ENCODE data around the gene MCF2L. TPM values are rescaled to one million over a fixed set of nuclear protein-coding genes. Genes with fewer than 3 reads are reported as not detected.

MCF2L gene
- total and polyA plus RNA-seq, 5 donors = 18.0 to 47.5 (median 33.2) TPM

DNA sequence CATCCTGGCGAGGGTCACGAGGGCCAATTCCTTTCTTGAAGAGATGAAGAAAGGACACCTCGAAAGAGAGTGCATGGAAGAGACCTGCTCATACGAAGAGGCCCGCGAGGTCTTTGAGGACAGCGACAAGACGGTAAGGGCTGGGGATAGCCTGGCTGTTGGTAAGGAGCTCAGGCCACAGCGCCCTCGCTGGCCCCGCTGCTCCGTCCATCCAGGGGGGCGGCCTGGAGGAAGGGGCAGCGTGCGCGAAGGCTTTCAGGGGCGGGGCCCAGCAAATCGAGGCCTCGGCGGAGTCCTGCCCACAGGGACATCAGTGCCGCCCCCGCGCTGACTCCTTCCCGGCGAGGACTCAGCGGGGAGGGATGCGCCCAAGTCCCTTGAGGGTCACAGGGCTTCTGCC lies 160.5 kb downstream of the MCF2L start:
- no peaks in the 10 kb centered on the region for H3K27me3 ChIP-seq (ENCODE audit: control insufficient read depth, insufficient read depth)
- H3K4me1 ChIP-seq (ENCODE audit: control insufficient read depth, insufficient read depth, low read length) = no peaks in the 10 kb centered on the region
- H3K27ac ChIP-seq (ENCODE audit: low read length) = no peak overlapping the region
- peak; percentile 9 to 55 for ATAC-seq
- peak in 1 of 3 donors; percentile 50 for DNase-seq
- intact Hi-C loops (cut with DNase I) = no loop called here
- no peaks in the 10 kb centered on the region for H3K9me3 ChIP-seq (ENCODE audit: control insufficient read depth, low read length)
- 68% methylated on average over 27 of the region's 27 CpGs for WGBS
- H3K4me3 ChIP-seq (ENCODE audit: low read length) = peak overlapping the region; percentile 11

DNA sequence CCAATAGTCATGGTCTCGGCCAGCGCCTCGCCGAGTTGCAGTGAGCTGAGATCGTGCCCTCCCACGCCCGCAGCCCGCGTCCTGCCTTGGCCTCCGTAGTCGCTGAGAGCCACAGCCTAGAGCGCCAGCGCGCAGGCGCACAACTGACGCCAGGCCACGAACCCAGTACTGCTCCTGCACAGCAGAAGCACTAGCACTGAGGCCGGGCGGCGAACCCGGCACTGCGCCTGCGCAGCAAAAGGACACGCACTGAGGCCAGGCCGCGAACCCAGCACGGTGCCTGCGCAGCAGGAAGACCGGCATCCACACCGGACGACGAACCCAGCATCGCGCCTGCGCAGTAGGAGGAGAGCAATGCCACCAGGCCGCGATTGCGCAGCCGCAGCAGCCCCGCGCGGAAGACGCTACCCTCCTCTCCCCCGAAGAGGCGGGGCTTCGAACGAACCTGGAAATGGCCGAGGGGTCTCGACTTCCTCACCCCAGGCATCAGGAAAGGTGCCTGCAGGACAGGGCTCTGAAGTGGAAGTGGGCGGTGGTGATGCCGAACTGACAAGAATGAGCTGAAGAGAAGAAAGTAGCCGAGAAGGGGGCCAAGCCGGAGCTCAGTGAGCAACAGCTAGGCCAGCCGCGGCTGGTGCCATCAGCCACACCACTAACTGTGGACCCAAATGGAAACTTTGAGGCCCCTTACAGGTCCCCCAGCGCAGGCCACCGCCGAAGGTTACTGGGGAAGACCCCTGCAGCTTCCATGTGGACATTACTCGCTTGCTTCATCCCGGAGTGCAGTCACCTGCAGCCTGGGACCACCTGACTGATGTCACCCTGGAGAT lies 161.1 kb downstream of the MCF2L start:
- intact Hi-C loops (cut with DNase I) = no loop called here
- ATAC-seq = peak; percentile 81 to 87
- peak overlapping the region; percentile 11 for H3K4me3 ChIP-seq (ENCODE audit: low read length)

DNA sequence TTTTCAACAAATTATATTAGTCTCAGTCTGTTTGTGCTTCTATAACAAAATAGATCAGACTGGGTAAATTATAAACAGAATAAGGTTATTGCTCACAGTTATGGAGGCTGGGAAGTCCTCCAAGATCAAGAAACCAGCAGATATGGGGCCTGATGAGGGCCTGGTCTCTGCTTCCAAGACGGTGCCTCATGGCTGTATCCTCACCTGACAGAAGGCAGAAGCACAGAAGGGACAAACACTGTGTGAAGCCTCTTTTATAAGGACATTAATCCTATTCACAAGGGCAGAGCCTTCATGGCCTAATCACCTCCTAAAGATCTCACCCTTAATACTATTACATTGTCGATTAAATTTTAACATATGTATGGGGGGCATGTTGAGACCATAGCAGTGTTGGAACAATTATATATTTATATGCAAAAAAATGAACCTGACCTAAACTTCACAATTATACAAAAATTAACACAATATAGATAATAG lies 166.3 kb downstream of the MCF2L start:
- intact Hi-C loops (cut with DNase I) = no loop called here
- no peak for ATAC-seq
- WGBS = 88% methylated on average over 2 of the region's 2 CpGs

More for the DNA sequence above, 161.1 kb downstream of the MCF2L start:
- H3K4me1 ChIP-seq (ENCODE audit: control insufficient read depth, insufficient read depth, low read length) = no peaks in the 10 kb centered on the region
- 37% methylated on average over 60 of the region's 60 CpGs for WGBS
- no peaks in the 10 kb centered on the region for H3K9me3 ChIP-seq (ENCODE audit: control insufficient read depth, low read length)
- no peaks in the 10 kb centered on the region for H3K27me3 ChIP-seq (ENCODE audit: control insufficient read depth, insufficient read depth)
- peak; percentile 73 to 86 (median 81) for DNase-seq
- H3K27ac ChIP-seq (ENCODE audit: low read length) = no peak overlapping the region

DNA sequence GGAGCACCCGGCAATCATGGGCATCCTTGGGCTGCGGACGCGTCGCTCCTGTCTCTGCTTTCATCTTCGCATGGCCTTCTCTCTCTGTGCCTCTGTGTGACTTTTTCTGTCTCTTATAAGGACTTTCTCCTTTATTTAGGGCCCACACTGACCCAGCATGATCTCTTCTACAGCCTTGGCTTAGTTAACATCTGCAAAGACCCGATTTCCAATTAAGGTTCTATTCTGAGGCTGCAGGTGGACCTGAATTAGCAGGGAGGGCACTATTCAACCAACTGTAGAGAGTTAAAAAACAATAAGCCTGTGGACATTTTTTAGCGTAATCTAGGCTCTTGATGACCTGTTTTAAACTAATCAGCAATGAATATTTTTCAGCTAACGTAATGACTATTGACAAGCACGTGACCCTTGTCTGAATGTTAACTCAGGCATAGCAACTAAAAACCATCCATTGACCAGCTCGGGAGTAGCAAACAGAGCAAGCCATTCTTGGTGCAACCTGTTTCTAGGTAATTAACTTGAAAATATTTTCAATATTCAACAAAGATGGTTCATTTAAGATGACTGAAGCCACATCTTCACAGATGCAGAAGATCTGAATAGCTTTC lies 168.8 kb downstream of the MCF2L start:
- intact Hi-C loops (cut with DNase I) = no loop called here
- WGBS = 84% methylated on average over 11 of the region's 11 CpGs
- Histone ChIP-seq H3K4me3 (ENCODE audit: low read length) (no peak overlapping the region), H3K27ac (ENCODE audit: low read length) (no peak overlapping the region), H3K4me1 (ENCODE audit: control insufficient read depth, insufficient read depth, low read length) (no peaks in the 10 kb centered on the region), H3K27me3 (ENCODE audit: control insufficient read depth, insufficient read depth) (no peaks in the 10 kb centered on the region), H3K9me3 (ENCODE audit: control insufficient read depth, low read length) (no peaks in the 10 kb centered on the region)
- ATAC-seq (no peak), DNase-seq (no peak)

More for the DNA sequence above, 166.3 kb downstream of the MCF2L start:
- Histone ChIP-seq H3K9me3 (ENCODE audit: control insufficient read depth, low read length) (no peaks in the 10 kb centered on the region), H3K27me3 (ENCODE audit: control insufficient read depth, insufficient read depth) (no peaks in the 10 kb centered on the region), H3K4me3 (ENCODE audit: low read length) (no peak overlapping the region), H3K27ac (ENCODE audit: low read length) (no peak overlapping the region), H3K4me1 (ENCODE audit: control insufficient read depth, insufficient read depth, low read length) (no peaks in the 10 kb centered on the region)
- DNase-seq = no peak

DNA sequence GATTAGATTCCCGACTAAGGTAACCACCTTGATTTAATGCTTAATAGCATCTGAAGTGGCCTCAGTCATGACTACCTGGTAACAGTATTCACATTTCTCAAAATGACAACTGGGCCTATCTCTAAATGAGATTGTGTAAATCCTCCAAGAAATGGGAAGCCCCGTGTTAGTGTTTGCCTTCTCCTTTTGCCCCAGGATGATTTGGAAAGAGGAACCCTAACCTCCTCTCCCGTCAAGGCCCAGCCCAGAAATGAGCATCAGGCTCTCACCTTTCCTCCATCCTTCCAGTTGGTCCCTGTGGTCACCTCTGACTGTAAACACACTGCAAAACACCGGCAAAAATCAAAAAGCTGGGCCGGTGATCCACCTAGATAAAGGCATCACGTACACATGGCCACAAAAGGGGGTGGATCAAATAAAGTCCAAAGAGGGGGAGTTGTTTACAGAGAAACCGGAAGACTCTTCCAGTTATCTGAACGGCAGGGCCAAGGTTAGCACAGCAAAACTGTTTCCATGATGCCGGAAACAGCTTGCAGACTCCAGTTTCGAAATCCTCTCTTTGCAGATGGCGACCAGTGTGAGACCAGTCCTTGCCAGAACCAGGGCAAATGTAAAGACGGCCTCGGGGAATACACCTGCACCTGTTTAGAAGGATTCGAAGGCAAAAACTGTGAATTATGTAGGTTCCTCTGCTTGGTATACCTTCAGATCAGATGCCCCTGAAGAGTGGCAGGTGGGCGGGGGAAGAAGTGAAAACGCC lies 170.0 kb downstream of the MCF2L start:
- H3K4me1 ChIP-seq (ENCODE audit: control insufficient read depth, insufficient read depth, low read length) = no peaks in the 10 kb centered on the region
- H3K27ac ChIP-seq (ENCODE audit: low read length) = no peak overlapping the region
- H3K27me3 ChIP-seq (ENCODE audit: control insufficient read depth, insufficient read depth) = no peaks in the 10 kb centered on the region
- H3K9me3 ChIP-seq (ENCODE audit: control insufficient read depth, low read length) = no peaks in the 10 kb centered on the region
- intact Hi-C loops (cut with DNase I) = no loop called here
- no peak overlapping the region for H3K4me3 ChIP-seq (ENCODE audit: low read length)
- ATAC-seq = no peak
- DNase-seq = no peak
- 76% methylated on average over 16 of the region's 16 CpGs for WGBS

DNA sequence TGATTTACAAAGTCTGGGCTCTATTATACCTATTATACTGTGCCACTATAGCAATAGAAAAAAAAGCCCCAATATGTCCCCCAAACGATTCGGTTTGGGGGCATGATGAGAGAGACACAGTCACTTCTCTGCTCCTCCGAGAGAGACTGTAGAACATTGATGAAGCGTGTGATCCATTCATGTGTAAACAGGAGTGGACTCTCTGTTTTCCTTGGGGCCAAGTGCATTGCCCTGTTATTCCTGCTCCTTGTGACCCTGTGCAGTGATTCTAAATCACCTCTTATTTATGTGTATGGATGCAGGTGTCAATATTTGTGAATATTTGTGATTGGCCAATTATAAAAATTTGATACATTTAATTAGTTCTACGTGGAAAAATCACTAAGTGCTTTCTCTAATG lies 170.6 kb downstream of the MCF2L start:
- WGBS = 85% methylated on average over 5 of the region's 5 CpGs
- Histone ChIP-seq H3K9me3 (ENCODE audit: control insufficient read depth, low read length) (no peaks in the 10 kb centered on the region), H3K27me3 (ENCODE audit: control insufficient read depth, insufficient read depth) (no peaks in the 10 kb centered on the region), H3K4me3 (ENCODE audit: low read length) (no peak overlapping the region), H3K27ac (ENCODE audit: low read length) (no peak overlapping the region), H3K4me1 (ENCODE audit: control insufficient read depth, insufficient read depth, low read length) (no peaks in the 10 kb centered on the region)
- intact Hi-C loops (cut with DNase I) = no loop called here
- no peak for ATAC-seq
- DNase-seq = no peak

DNA sequence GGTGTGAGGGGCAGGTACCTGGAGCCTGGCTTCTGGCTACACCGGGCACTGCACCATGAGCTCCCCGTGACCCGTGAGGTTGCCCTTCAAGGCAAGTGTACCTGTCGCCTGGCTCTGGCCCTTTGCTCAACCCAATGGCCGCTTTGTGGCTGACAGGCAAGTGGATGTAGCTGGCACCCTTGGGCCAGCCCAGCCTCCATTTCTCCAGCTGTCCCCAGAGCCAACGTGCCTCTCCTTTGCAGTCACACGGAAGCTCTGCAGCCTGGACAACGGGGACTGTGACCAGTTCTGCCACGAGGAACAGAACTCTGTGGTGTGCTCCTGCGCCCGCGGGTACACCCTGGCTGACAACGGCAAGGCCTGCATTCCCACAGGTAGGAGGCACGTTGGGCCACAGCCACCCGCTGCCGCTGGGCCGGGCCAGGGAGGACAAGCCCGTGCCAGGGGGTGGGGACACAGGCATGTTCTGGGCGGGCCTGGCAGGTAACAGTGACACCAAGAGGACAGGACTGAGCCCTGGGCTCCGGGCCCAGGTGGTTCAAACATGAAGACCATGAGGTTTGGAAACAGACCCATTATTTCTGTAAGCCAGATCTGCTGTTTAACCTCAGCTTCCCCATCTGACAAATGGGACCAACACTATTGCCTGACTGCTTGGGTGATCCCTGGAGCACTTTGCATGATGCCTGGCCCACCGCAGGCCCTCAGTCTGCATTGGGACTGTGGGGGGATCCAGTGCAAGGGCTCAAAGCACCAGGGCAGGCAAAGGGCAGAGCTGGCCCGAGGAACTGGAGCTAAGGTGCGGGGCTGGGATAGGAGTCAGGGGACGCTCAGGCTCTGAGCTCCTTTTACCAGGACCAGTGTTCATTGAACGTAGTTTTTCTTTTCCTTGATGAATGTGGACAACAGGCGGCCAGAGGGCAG lies 171.9 kb downstream of the MCF2L start:
- no peaks in the 10 kb centered on the region for H3K9me3 ChIP-seq (ENCODE audit: control insufficient read depth, low read length)
- H3K27me3 ChIP-seq (ENCODE audit: control insufficient read depth, insufficient read depth) = no peaks in the 10 kb centered on the region
- 92% methylated on average over 26 of the region's 26 CpGs for WGBS
- H3K27ac ChIP-seq (ENCODE audit: low read length) = no peak overlapping the region
- DNase-seq (no peak), ATAC-seq (peak in 1 of 2 donors; percentile 31)
- no peaks in the 10 kb centered on the region for H3K4me1 ChIP-seq (ENCODE audit: control insufficient read depth, insufficient read depth, low read length)
- intact Hi-C loops (cut with DNase I) = no loop called here
- no peak overlapping the region for H3K4me3 ChIP-seq (ENCODE audit: low read length)

DNA sequence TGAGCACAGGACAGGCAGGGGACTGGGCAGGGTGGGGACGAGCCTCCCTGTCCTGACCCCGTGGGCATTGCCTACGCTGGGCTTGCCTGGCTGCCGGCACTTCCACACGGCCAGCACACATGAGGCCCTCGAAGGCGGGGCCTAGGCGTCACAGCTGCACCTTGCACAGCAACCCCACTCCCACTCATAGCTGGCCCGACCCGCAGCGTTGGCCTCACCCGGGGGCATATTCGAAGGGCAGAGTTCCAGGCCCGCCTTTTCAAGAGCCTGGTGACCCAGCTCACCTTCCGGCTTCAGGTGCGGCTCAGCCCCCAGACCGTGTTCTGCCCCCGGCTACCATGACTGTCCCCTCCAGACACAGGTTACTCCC lies 172.6 kb downstream of the MCF2L start:
- Histone ChIP-seq H3K4me3 (ENCODE audit: low read length) (no peak overlapping the region), H3K4me1 (ENCODE audit: control insufficient read depth, insufficient read depth, low read length) (no peaks in the 10 kb centered on the region), H3K27me3 (ENCODE audit: control insufficient read depth, insufficient read depth) (no peaks in the 10 kb centered on the region), H3K9me3 (ENCODE audit: control insufficient read depth, low read length) (no peaks in the 10 kb centered on the region), H3K27ac (ENCODE audit: low read length) (no peak overlapping the region)
- DNase-seq = no peak
- no peak for ATAC-seq
- 87% methylated on average over 18 of the region's 18 CpGs for WGBS
- intact Hi-C loops (cut with DNase I) = no loop called here

DNA sequence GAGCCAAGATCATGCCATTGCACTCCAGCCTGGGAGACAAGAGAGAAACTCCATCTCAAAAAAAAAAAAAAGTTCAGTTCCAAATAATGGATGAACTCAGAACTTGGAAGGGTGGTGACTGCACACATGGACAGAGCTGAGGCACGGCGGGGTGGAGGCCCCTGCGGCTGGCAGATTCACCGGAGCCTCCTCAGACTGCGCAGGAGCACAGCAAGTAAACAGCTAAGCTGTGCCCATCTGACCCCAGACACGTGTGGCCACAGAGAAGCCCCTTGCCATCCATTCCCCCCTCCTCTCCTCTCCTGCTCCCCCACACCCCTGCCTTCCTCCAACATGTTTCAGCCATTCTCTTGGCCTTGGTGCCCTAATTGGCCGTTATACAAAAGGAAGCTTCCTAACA lies 173.9 kb downstream of the MCF2L start:
- Histone ChIP-seq H3K27me3 (ENCODE audit: control insufficient read depth, insufficient read depth) (no peaks in the 10 kb centered on the region), H3K4me1 (ENCODE audit: control insufficient read depth, insufficient read depth, low read length) (no peaks in the 10 kb centered on the region), H3K9me3 (ENCODE audit: control insufficient read depth, low read length) (no peaks in the 10 kb centered on the region), H3K27ac (ENCODE audit: low read length) (no peak overlapping the region), H3K4me3 (ENCODE audit: low read length) (no peak overlapping the region)
- intact Hi-C loops (cut with DNase I) = no loop called here
- ATAC-seq = no peak
- no peak for DNase-seq
- WGBS = 82% methylated on average over 7 of the region's 7 CpGs

DNA sequence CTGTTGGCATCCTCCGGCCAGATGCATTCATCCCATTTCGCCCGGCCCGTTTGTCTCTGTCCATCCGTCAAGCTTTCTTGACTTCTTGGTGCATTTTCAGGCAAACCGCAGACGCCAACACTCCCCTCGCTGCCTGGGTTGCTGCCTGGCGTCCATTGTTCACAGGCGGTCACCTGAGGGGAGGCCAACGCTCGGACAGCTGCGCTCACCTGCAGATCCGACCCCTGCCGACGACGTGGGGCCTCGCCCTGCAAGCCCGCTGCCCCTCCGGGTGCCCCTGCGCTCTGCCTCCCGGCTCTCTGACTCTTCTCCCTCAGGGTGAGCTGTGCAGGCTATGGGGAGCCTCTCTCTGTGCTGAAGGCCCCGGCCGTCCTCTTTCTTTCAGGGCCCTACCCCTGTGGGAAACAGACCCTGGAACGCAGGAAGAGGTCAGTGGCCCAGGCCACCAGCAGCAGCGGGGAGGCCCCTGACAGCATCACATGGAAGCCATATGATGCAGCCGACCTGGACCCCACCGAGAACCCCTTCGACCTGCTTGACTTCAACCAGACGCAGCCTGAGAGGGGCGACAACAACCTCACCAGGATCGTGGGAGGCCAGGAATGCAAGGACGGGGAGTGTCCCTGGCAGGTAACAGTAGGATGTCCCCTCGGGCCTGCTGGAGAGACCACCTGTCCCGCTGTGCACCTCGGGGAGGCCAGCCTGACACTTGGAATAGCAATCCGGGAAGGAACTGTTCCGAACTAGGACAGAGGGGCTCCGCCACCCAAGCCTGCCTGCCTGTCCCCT lies 174.6 kb downstream of the MCF2L start:
- H3K27me3 ChIP-seq (ENCODE audit: control insufficient read depth, insufficient read depth) = no peaks in the 10 kb centered on the region
- peak in 1 of 2 donors; percentile 32 for ATAC-seq
- no peak overlapping the region for H3K27ac ChIP-seq (ENCODE audit: low read length)
- intact Hi-C loops (cut with DNase I) = no loop called here
- H3K4me1 ChIP-seq (ENCODE audit: control insufficient read depth, insufficient read depth, low read length) = no peaks in the 10 kb centered on the region
- H3K4me3 ChIP-seq (ENCODE audit: low read length) = no peak overlapping the region
- no peaks in the 10 kb centered on the region for H3K9me3 ChIP-seq (ENCODE audit: control insufficient read depth, low read length)
- 87% methylated on average over 39 of the region's 39 CpGs for WGBS
- DNase-seq = no peak

Measured in right cardiac atrium (tissue), 5 donors.